Activated CD8-positive, alpha-beta memory T cell treated with anti-CD3 and anti-CD28 coated beads, Interleukin-2, amount 50 U/mL, for 1 hour (primary cell): ENCODE data around the gene TAF1A.

Source experiments
- DNase-seq: peaks from one replicate; pipeline ENCODE4 v3.0.0-alpha.2; 2020; ENCODE audit errors: extremely low read depth

The TAF1A gene

GRCh38 chr1:222596696-222597095, 7.0 kb upstream of the TAF1A start:
- DNase-seq = no peak

- DNase-seq = no peak
Measured at GRCh38 chr1:222594789-222595188, 5.1 kb upstream of the TAF1A start.

- DNase-seq = no peak
Measured at GRCh38 chr1:222592171-222592570, 2.4 kb upstream of the TAF1A start.

GRCh38 chr1:222588135-222588534, 1.6 kb downstream of the TAF1A start:
- DNase-seq = no peak

- DNase-seq = no peak
Measured at GRCh38 chr1:222586842-222587241, 2.9 kb downstream of the TAF1A start.

- DNase-seq = no peak
Measured at GRCh38 chr1:222583079-222583478, 6.7 kb downstream of the TAF1A start.

- DNase-seq = no peak
Measured at GRCh38 chr1:222582099-222582774, 7.5 kb downstream of the TAF1A start.

- DNase-seq = no peak
Measured at GRCh38 chr1:222579316-222579715, 10.4 kb downstream of the TAF1A start.

- no peak for DNase-seq
Measured at GRCh38 chr1:222570837-222571236, 18.9 kb downstream of the TAF1A start.

- no peak for DNase-seq
Measured at GRCh38 chr1:222561656-222562055, 28.1 kb downstream of the TAF1A start.

- DNase-seq = no peak
Measured at GRCh38 chr1:222557574-222557973, 32.2 kb downstream of the TAF1A start.

GRCh38 chr1:222557148-222557547, 32.6 kb downstream of the TAF1A start:
- no peak for DNase-seq

GRCh38 chr1:222555992-222556615, 33.6 kb downstream of the TAF1A start:
- DNase-seq = no peak

GRCh38 chr1:222554177-222554576, 35.6 kb downstream of the TAF1A start:
- DNase-seq = no peak

- DNase-seq = no peak
Measured at GRCh38 chr1:222552882-222553281, 36.9 kb downstream of the TAF1A start.

- DNase-seq = no peak
Measured at GRCh38 chr1:222547944-222548671, 41.6 kb downstream of the TAF1A start, which contains the start of gene HHIPL2. Gene HHIPL2 (minus strand): TSS chr1:222548104. CDS start chr1:222548044, 60 bp downstream.

GRCh38 chr1:222547260-222547614, 42.5 kb downstream of the TAF1A start:
- no peak for DNase-seq

- DNase-seq = no peak
Measured at GRCh38 chr1:222546548-222547259, 43.0 kb downstream of the TAF1A start.

GRCh38 chr1:222546091-222546490, 43.6 kb downstream of the TAF1A start:
- no peak for DNase-seq

GRCh38 chr1:222543817-222544216, 45.9 kb downstream of the TAF1A start:
- DNase-seq = no peak

- no peak for DNase-seq
Measured at GRCh38 chr1:222540598-222540995, 49.1 kb downstream of the TAF1A start.

GRCh38 chr1:222539951-222540597, 49.7 kb downstream of the TAF1A start:
- no peak for DNase-seq
